HepG2 (cell line): Measurements from ENCODE around the gene SENP7. TPM values are rescaled to one million over a fixed set of nuclear protein-coding genes. Genes with fewer than 3 reads are reported as not detected.
A peak's percentile ranks its signal among the peaks of the same experiment; 100 is the strongest.

Experiments used
- AGO2 ChIP-seq: fragments of 200-400 bp; formaldehyde crosslinking; optimal IDR thresholded peaks from 2 replicates; pipeline ENCODE3; 2017; ENCODE audit warnings: mild to moderate bottlenecking, low read depth, low read length, moderate library complexity
- ARID2 ChIP-seq: sonication (generic); formaldehyde crosslinking; IDR thresholded peaks from 2 replicates; pipeline ENCODE4 v1.8.1; 2022; ENCODE audit warnings: mild to moderate bottlenecking, missing genetic modification reagents, borderline replicate concordance
- DPF2 ChIP-seq: sonication (generic); formaldehyde crosslinking; IDR thresholded peaks from 2 replicates; pipeline ENCODE4 v1.4.0; 2020; ENCODE audit warnings: mild to moderate bottlenecking, low read depth, missing genetic modification reagents, borderline replicate concordance
- ESRRA ChIP-seq: sonication (generic); formaldehyde crosslinking; IDR thresholded peaks from 2 replicates; pipeline ENCODE4 v1.5.1; 2020; ENCODE audit warnings: mild to moderate bottlenecking, low read depth, missing genetic modification reagents
- GMEB1 ChIP-seq: sonication (generic); formaldehyde crosslinking; IDR thresholded peaks from 2 replicates; pipeline ENCODE4 v1.5.1; 2020; ENCODE audit warnings: missing genetic modification reagents, mild to moderate bottlenecking, borderline replicate concordance
- GPBP1L1 ChIP-seq: sonication (generic); formaldehyde crosslinking; IDR thresholded peaks from 2 replicates; pipeline ENCODE4 v1.5.0; 2020; ENCODE audit warnings: mild to moderate bottlenecking, missing genetic modification reagents
- IKZF1 ChIP-seq: fragments of 450-650 bp; IDR thresholded peaks from 2 replicates; pipeline ENCODE4 v1.7.1; 2016
- MXD3 ChIP-seq: IDR thresholded peaks from 2 replicates; pipeline ENCODE4 v1.6.1; 2016; ENCODE audit warnings: mild to moderate bottlenecking, missing biosample characterization, missing genetic modification reagents
- NFE2L1 ChIP-seq: sonication (generic); formaldehyde crosslinking; IDR thresholded peaks from 2 replicates; pipeline ENCODE4 v1.4.0; 2020; ENCODE audit warnings: missing genetic modification reagents, mild to moderate bottlenecking, borderline replicate concordance
- ZFAT ChIP-seq: sonication (generic); formaldehyde crosslinking; conservative IDR thresholded peaks from 2 replicates; pipeline ENCODE4 v1.8.1; 2023; ENCODE audit warnings: missing genetic modification reagents, inconsistent platforms
- ZMAT3 ChIP-seq: sonication (generic); formaldehyde crosslinking; conservative IDR thresholded peaks from 2 replicates; pipeline ENCODE4 v1.7.0; 2021; ENCODE audit warnings: missing genetic modification reagents
- ZNF260 ChIP-seq: sonication (generic); formaldehyde crosslinking; IDR thresholded peaks from 2 replicates; pipeline ENCODE4 v1.4.0; 2020; ENCODE audit warnings: missing genetic modification reagents, low read depth, mild to moderate bottlenecking, borderline replicate concordance
- ZNF546 ChIP-seq: sonication (generic); formaldehyde crosslinking; conservative IDR thresholded peaks from 2 replicates; pipeline ENCODE4 v1.8.1; 2023; ENCODE audit warnings: mild to moderate bottlenecking, missing genetic modification reagents
- ZNF614 ChIP-seq: IDR thresholded peaks from 2 replicates; pipeline ENCODE4 v1.6.1; 2018; ENCODE audit warnings: missing biosample characterization, missing genetic modification reagents, inconsistent platforms, borderline replicate concordance
- ZNF615 ChIP-seq: sonication (generic); formaldehyde crosslinking; IDR thresholded peaks from 2 replicates; pipeline ENCODE4 v1.5.0; 2020; ENCODE audit warnings: mild to moderate bottlenecking, missing genetic modification reagents, borderline replicate concordance
- ZNF652 ChIP-seq: IDR thresholded peaks from 2 replicates; pipeline ENCODE4 v1.6.1; 2016; ENCODE audit warnings: low read depth, borderline replicate concordance
- ZNF720 ChIP-seq: sonication (generic); formaldehyde crosslinking; IDR thresholded peaks from 2 replicates; pipeline ENCODE4 v1.4.0; 2020; ENCODE audit warnings: missing genetic modification reagents
- polyA plus RNA-seq, 8 experiments: library from polyadenylated mRNA; depleted of rRNA in 3 of 8; stranded (reverse) in 7 of 8; unstranded in 1 of 8; fragments of >200 nt; fragmentation: Illumina TruSeq in 4 of 8; extraction: Trizol in 4 of 8; gene quantifications; 2 replicates each; pipeline versions ENCODE4 v1.2.1 to v1.2.3, GENCODE V29; 2011 to 2016; ENCODE audit warnings: low read depth in 4 of 8, missing spikeins in 1 of 8, mixed read lengths in 1 of 8; ENCODE audit not compliant: insufficient read depth in 1 of 8
- total RNA-seq, 5 experiments: library from RNA; depleted of rRNA; stranded (reverse); fragments of >200 nt; fragmentation: Illumina TruSeq; extraction: Trizol; gene quantifications; 2 replicates each; pipeline ENCODE4 v1.2.3, GENCODE V29; 2016; ENCODE audit warnings: low read depth in 1 of 5
- TF ChIP-seq, protein P1 (sequence below): sonication (generic); formaldehyde crosslinking; IDR thresholded peaks from 2 replicates; pipeline ENCODE4 v1.4.0; 2020; ENCODE audit warnings: mild to moderate bottlenecking, missing genetic modification reagents
- TF ChIP-seq, protein P2 (sequence below): sonication (generic); formaldehyde crosslinking; IDR thresholded peaks from 2 replicates; pipeline ENCODE4 v1.4.0; 2020; ENCODE audit warnings: mild to moderate bottlenecking, missing genetic modification reagents, borderline replicate concordance
- TF ChIP-seq, protein P3 (sequence below): sonication (generic); formaldehyde crosslinking; IDR thresholded peaks from 2 replicates; pipeline ENCODE4 v1.5.0; 2020; ENCODE audit warnings: missing genetic modification reagents

The SENP7 gene
- total and polyA plus RNA-seq, 2 of the 13 experiments (the other 11 are each of a cell fraction or from before 2014, with no cell fraction given): 9.1 to 10.3 TPM

GRCh38 chr3:101561630-101562328 is 48.8 kb upstream of the SENP7 start, which contains the start of gene TRMT10C (continued):
- TF ChIP-seq ZNF652 (CRISPR knock-in tag) (no peak; the same call in 1 of the 2 replicates), ZMAT3 (CRISPR knock-in tag) (0 out of 2 replicates have a peak, but pooled peaks have one; percentile 21), ZNF615 (CRISPR knock-in tag) (no peak), ZFAT (CRISPR knock-in tag) (0 out of 2 replicates have a peak, but pooled peaks have one; percentile 37), DPF2 (CRISPR knock-in tag) (no peak), IKZF1 (no peak), ESRRA (CRISPR knock-in tag) (no peak), ARID2 (no peak), AGO2 (no peak), ZNF260 (no peak), ZNF720 (CRISPR knock-in tag) (no peak), GPBP1L1 (CRISPR knock-in tag) (no peak), NFE2L1 (CRISPR knock-in tag) (no peak), ZNF614 (CRISPR knock-in tag) (peak; percentile 87), MXD3 (CRISPR knock-in tag) (no peak; the same call in 1 of the 2 replicates), ZNF546 (CRISPR knock-in tag) (no peak), GMEB1 (CRISPR knock-in tag) (peak; percentile 96)
- TF ChIP-seq, protein P1, sequence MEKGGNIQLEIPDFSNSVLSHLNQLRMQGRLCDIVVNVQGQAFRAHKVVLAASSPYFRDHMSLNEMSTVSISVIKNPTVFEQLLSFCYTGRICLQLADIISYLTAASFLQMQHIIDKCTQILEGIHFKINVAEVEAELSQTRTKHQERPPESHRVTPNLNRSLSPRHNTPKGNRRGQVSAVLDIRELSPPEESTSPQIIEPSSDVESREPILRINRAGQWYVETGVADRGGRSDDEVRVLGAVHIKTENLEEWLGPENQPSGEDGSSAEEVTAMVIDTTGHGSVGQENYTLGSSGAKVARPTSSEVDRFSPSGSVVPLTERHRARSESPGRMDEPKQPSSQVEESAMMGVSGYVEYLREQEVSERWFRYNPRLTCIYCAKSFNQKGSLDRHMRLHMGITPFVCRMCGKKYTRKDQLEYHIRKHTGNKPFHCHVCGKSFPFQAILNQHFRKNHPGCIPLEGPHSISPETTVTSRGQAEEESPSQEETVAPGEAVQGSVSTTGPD (CRISPR knock-in tag): no peak
- TF ChIP-seq, protein P2, sequence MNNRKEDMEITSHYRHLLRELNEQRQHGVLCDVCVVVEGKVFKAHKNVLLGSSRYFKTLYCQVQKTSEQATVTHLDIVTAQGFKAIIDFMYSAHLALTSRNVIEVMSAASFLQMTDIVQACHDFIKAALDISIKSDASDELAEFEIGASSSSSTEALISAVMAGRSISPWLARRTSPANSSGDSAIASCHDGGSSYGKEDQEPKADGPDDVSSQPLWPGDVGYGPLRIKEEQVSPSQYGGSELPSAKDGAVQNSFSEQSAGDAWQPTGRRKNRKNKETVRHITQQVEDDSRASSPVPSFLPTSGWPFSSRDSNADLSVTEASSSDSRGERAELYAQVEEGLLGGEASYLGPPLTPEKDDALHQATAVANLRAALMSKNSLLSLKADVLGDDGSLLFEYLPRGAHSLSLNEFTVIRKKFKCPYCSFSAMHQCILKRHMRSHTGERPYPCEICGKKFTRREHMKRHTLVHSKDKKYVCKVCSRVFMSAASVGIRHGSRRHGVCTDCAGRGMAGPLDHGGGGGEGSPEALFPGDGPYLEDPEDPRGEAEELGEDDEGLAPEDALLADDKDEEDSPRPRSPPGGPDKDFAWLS (CRISPR knock-in tag): no peak
- TF ChIP-seq, protein P3, sequence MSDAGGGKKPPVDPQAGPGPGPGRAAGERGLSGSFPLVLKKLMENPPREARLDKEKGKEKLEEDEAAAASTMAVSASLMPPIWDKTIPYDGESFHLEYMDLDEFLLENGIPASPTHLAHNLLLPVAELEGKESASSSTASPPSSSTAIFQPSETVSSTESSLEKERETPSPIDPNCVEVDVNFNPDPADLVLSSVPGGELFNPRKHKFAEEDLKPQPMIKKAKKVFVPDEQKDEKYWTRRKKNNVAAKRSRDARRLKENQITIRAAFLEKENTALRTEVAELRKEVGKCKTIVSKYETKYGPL: no peak
